Measurements from ENCODE around the gene PIK3R1.

GRCh38 chr5:68339921-68340321 lies 124.4 kb downstream of the PIK3R1 start:
- TF ChIP-seq CTCF (conservative IDR thresholded peaks at IDR 0.05; ENCODE audit: low read depth in 2 of 2): no peak
- TF ChIP-seq EZH2 (IDR thresholded peaks at IDR 0.05; ENCODE audit: low read depth, unreplicated experiment): no peak
- TF ChIP-seq EZH2phosphoT487 (IDR thresholded peaks at IDR 0.05; ENCODE audit: unreplicated experiment): no peak
- no peak for TF ChIP-seq POLR2AphosphoS5 (IDR thresholded peaks at IDR 0.05; ENCODE audit: low read depth)
